Heart right ventricle (tissue), 16 donors: Measurements from ENCODE around the gene SDSL. TPM values are rescaled to one million over a fixed set of nuclear protein-coding genes. Genes with fewer than 3 reads are reported as not detected.

Experiments
- ATAC-seq, 8 donors: fragments of 200-7000 bp; cut with Tn5 transposase; one replicate each; pipeline ENCODE4 v1.9.1; 2020; ENCODE audit warnings: mild to moderate bottlenecking in 8 of 8, moderate library complexity in 8 of 8, moderate number of reproducible peaks in 1 of 8
- DNase-seq, 2 donors: peaks; one replicate each; pipeline ENCODE4 v3.0.0-alpha.2; 2020
- H3K27ac ChIP-seq, 10 donors: fragments of 200-600 bp; sonication (generic) in 2 of 10; one replicate each; pipeline versions ENCODE4 v1.5.0 to v1.8.0; 2020 to 2022; ENCODE audit warnings: mild to moderate bottlenecking in 3 of 10
- H3K27me3 ChIP-seq, 7 donors: fragments of 200-600 bp; one replicate each; pipeline ENCODE4 v1.8.0; 2021 to 2022; ENCODE audit warnings: mild to moderate bottlenecking in 2 of 7
- H3K36me3 ChIP-seq, 9 donors: fragments of 200-600 bp; sonication (generic) in 1 of 9; one replicate each; pipeline versions ENCODE4 v1.5.0 to v1.8.0; 2020 to 2022; ENCODE audit warnings: mild to moderate bottlenecking in 2 of 9
- H3K4me1 ChIP-seq, 9 donors: fragments of 200-600 bp; sonication (generic) in 1 of 9; one replicate each; pipeline versions ENCODE4 v1.5.0 to v1.8.0; 2020 to 2022; ENCODE audit warnings: mild to moderate bottlenecking in 4 of 9
- H3K4me3 ChIP-seq, 10 donors: fragments of 200-600 bp; sonication (generic) in 2 of 10; one replicate each; pipeline versions ENCODE4 v1.5.0 to v1.8.0; 2020 to 2022; ENCODE audit warnings: mild to moderate bottlenecking in 7 of 10, moderate library complexity in 2 of 10
- H3K9me3 ChIP-seq, 11 donors: fragments of 200-600 bp in 10 of 11; sonication (generic) in 2 of 11; one replicate each; pipeline versions ENCODE4 v1.5.0 to v1.8.0; 2013 to 2022; ENCODE audit warnings: mild to moderate bottlenecking in 2 of 11, control low read depth in 1 of 11, moderate library complexity in 1 of 11
- CTCF ChIP-seq, 9 donors: fragments of 200-600 bp; sonication (generic) in 2 of 9; IDR thresholded peaks; one replicate each; pipeline versions ENCODE4 v1.5.0 to v1.8.0; 2021 to 2022; ENCODE audit warnings: antibody characterized with exemption in 9 of 9, mild to moderate bottlenecking in 5 of 9, moderate library complexity in 1 of 9
- WGBS, 2 donors: extraction: QIAGEN DNeasy Blood & Tissue Kit; methylation state at CpG; one replicate each; pipeline ENCODE4 v1.1.7; 2013; ENCODE audit warnings: inconsistent platforms in 1 of 2; 5-methylcytosine and 5-hydroxymethylcytosine counted together
- intact Hi-C, 10 donors: fragments of 100-400 bp; cut with DNase I; formaldehyde crosslinking; loops; one replicate each; pipeline versions ENCODE4 v1.11.1 to v1.14.2; 2022
- polyA plus RNA-seq, 2 donors: library from polyadenylated mRNA; stranded (reverse); fragments of 200-250 nt; gene quantifications; one replicate each; pipeline ENCODE4 v1.2.3, GENCODE V29; 2013
- total RNA-seq, 10 donors: library from RNA; stranded (reverse); fragmentation: NEBNext Ultra II Directional in 3 of 10; extraction: Animal tissue kit (Norgen Biotek cat#: 25700) in 3 of 10; gene quantifications; one replicate each; pipeline versions ENCODE4 v1.2.1 to v1.2.4, GENCODE V29; 2021 to 2023
- donor health status: Arrhythmogenic right ventricular cardiomyopathy.
- donor health status: ischemic (EF 13 %, LVEDD 7.1; RV severe dilation, severe dysfunction).
- donor health status: healthy with polysubstance abuse.
- donor health status: DM: no; HTN: yes; CAD: no.
- donor health status: DM: no; HTN: no; CAD: no.
- donor health status: ischemic (EF 25% LVEDD 6.9; RV normal size, moderate dysfunction).
- donor health status: ischemic (EF 25% LVEDD 5.7; RV mildly dilated, moderate dysfunction).
- donor health status: healthy.
- donor health status: DM: yes; HTN: yes; CAD: no.
- donor health status: Ischemic cardiomyopathy.
- donor health status: ischemic (EF 35%, LVEDD 5.7; RV mildly dilated, moderate dysfunction).
- donor health status: nonischemic (EF 11% LVEDD 7.7; RV severe dilation, severe dysfunction).
- donor health status: DM: yes; HTN: yes; CAD: no.
- donor health status: PGD.
- donor health status: ischemic (EF 29% LVEDD 5.4; RV normal size, mild dysfunction).
- donor health status: nonischemic (EF 23%, LVEDD 6.1; RV moderate dilation, normal function).

Gene SDSL
- total and polyA plus RNA-seq, 12 donors = 2.0 to 23.4 (median 13.8) TPM

- H3K36me3 ChIP-seq = no peaks in the 10 kb centered on the region
- peaks cover 0 to 83% (median 47%) of the 10 kb centered on the region in 7 donors for H3K27me3 ChIP-seq
- no peaks in the 10 kb centered on the region for H3K4me1 ChIP-seq
- intact Hi-C loops = no loop called here
- no peak for DNase-seq
- H3K27ac ChIP-seq = no peak overlapping the region
- WGBS, 2 donors = 84 to 85% methylated on average over 6 of the region's 6 CpGs
- H3K4me3 ChIP-seq = no peak overlapping the region
- H3K9me3 ChIP-seq = peaks cover 0 to 4% (median 0%) of the 10 kb centered on the region in 11 donors
- ATAC-seq = no peak
- no peak for TF ChIP-seq CTCF (IDR thresholded peaks at IDR 0.05)
Measured at GRCh38 chr12:113443030-113443539, 20.9 kb downstream of the SDSL start.

- H3K9me3 ChIP-seq = peaks cover 0 to 4% (median 0%) of the 10 kb centered on the region in 11 donors
- H3K4me1 ChIP-seq = no peaks in the 10 kb centered on the region
- WGBS, 2 donors = 84 to 86% methylated on average over 6 of the region's 6 CpGs
- TF ChIP-seq CTCF (IDR thresholded peaks at IDR 0.05) = no peak
- peaks cover 0 to 78% (median 53%) of the 10 kb centered on the region in 7 donors for H3K27me3 ChIP-seq
- no peak overlapping the region for H3K27ac ChIP-seq
- ATAC-seq = no peak
- no peak overlapping the region for H3K4me3 ChIP-seq
- no peak for DNase-seq
- no peaks in the 10 kb centered on the region for H3K36me3 ChIP-seq
- intact Hi-C loops = no loop called here
Measured at GRCh38 chr12:113445544-113446171, 23.5 kb downstream of the SDSL start.

- DNase-seq (no peak), ATAC-seq (no peak)
- WGBS, 2 donors = 57 to 64% methylated on average over 7 of the region's 7 CpGs
- no peak overlapping the region for H3K4me3 ChIP-seq
- peaks cover 0 to 64% (median 38%) of the 10 kb centered on the region in 7 donors for H3K27me3 ChIP-seq
- TF ChIP-seq CTCF (IDR thresholded peaks at IDR 0.05) = no peak
- H3K9me3 ChIP-seq = peaks cover 0 to 4% (median 0%) of the 10 kb centered on the region in 11 donors
- no peak overlapping the region for H3K27ac ChIP-seq
- no peaks in the 10 kb centered on the region for H3K4me1 ChIP-seq
- intact Hi-C loops = no loop called here
- no peaks in the 10 kb centered on the region for H3K36me3 ChIP-seq
Measured at GRCh38 chr12:113448873-113449272, 26.7 kb downstream of the SDSL start.

GRCh38 chr12:113449299-113449698 lies 27.1 kb downstream of the SDSL start:
- ATAC-seq (no peak), DNase-seq (no peak)
- Histone ChIP-seq H3K4me3 (no peak overlapping the region), H3K4me1 (no peaks in the 10 kb centered on the region), H3K27me3 (peaks cover 0 to 64% (median 39%) of the 10 kb centered on the region in 7 donors), H3K36me3 (no peaks in the 10 kb centered on the region), H3K9me3 (peaks cover 0 to 4% (median 0%) of the 10 kb centered on the region in 11 donors), H3K27ac (no peak overlapping the region)
- intact Hi-C loops = no loop called here
- 89% methylated on average over 2 of the region's 2 CpGs for WGBS, 2 donors
- no peak for TF ChIP-seq CTCF (IDR thresholded peaks at IDR 0.05)
